GM11168 (cell line): ENCODE results near the gene XIAP.

Source experiments
- in situ Hi-C: fragments of 300-500 bp; cut with MboI; formaldehyde crosslinking; loops from one replicate; pipeline ENCODE4 v1.12.0; 2022; ENCODE audit warnings: low sequenced_read_pairs; ENCODE audit not compliant: unreplicated experiment

XIAP gene

GRCh38 chrX:123943488-123943887, 83.6 kb downstream of the XIAP start:
- in situ Hi-C loops: no loop called here

- in situ Hi-C loops: no loop called here
Measured at GRCh38 chrX:123949846-123950245, 90.0 kb downstream of the XIAP start.

- in situ Hi-C loops: no loop called here
Measured at GRCh38 chrX:123959281-123960063, 99.6 kb downstream of the XIAP start.

GRCh38 chrX:123960956-123961267, 101.1 kb downstream of the XIAP start:
- in situ Hi-C loops: no loop called here

- in situ Hi-C loops: no loop called here
Measured at GRCh38 chrX:123961268-123962005, 101.6 kb downstream of the XIAP start, which contains the start of gene STAG2. Gene STAG2 (plus strand): TSS chrX:123961706. CDS start chrX:124022628, 60,922 bp downstream.

- in situ Hi-C loops: no loop called here
Measured at GRCh38 chrX:123962006-123962467, 102.2 kb downstream of the XIAP start.

- in situ Hi-C loops: no loop called here
Measured at GRCh38 chrX:123962794-123963373, 103.0 kb downstream of the XIAP start.
